Loucy (cell line): Measurements from ENCODE around the gene CD101.

Experiments
- H2AFZ ChIP-seq: fragments of 200-600 bp; sonication (generic); 2 replicates; pipeline ENCODE4 v1.6.0; 2016; ENCODE audit warnings: antibody characterized with exemption, mild to moderate bottlenecking, low read length, moderate library complexity
- H3F3A ChIP-seq: fragments of 200-600 bp; 2 replicates; pipeline ENCODE4 v1.6.0; 2016; ENCODE audit warnings: antibody characterized with exemption, low read depth, mild to moderate bottlenecking
- H3K27me3 ChIP-seq: fragments of 200-600 bp; sonication (generic); 2 replicates; pipeline ENCODE4 v1.6.1; 2014; ENCODE audit warnings: low read length, mild to moderate bottlenecking; ENCODE audit not compliant: insufficient read depth, poor library complexity, severe bottlenecking
- H3K36me3 ChIP-seq: fragments of 200-600 bp; sonication (generic); 2 replicates; pipeline ENCODE4 v1.6.1; 2016; ENCODE audit warnings: low read length; ENCODE audit not compliant: insufficient read depth
- H3K4me1 ChIP-seq: fragments of 200-600 bp; sonication (generic); 2 replicates; pipeline ENCODE4 v1.5.1; 2014; ENCODE audit warnings: low read length, mild to moderate bottlenecking; ENCODE audit not compliant: insufficient read depth, poor library complexity, severe bottlenecking
- H3K4me2 ChIP-seq: fragments of 200-600 bp; sonication (generic); 2 replicates; pipeline ENCODE4 v1.6.0; 2014; ENCODE audit warnings: antibody characterized with exemption, low read length, low read depth, mild to moderate bottlenecking; ENCODE audit not compliant: poor library complexity, severe bottlenecking
- H3K4me3 ChIP-seq: fragments of 200-600 bp; sonication (generic); 2 replicates; pipeline ENCODE4 v1.5.1; 2014; ENCODE audit warnings: low read length, mild to moderate bottlenecking, mixed read lengths; ENCODE audit not compliant: poor library complexity, severe bottlenecking
- H3K79me2 ChIP-seq: fragments of 200-600 bp; sonication (generic); 2 replicates; pipeline ENCODE4 v1.6.1; 2014; ENCODE audit warnings: low read length; ENCODE audit not compliant: insufficient read depth
- H3K9ac ChIP-seq: fragments of 200-600 bp; sonication (generic); 2 replicates; pipeline ENCODE4 v1.6.0; 2014; ENCODE audit warnings: mild to moderate bottlenecking, low read depth, low read length, moderate library complexity; ENCODE audit not compliant: poor library complexity, severe bottlenecking
- H3K9me2 ChIP-seq: fragments of 200-600 bp; sonication (generic); replicated peaks from 2 replicates; pipeline ENCODE4 v1.6.1; 2016; ENCODE audit warnings: low read depth, low read length, mixed read lengths
- H3K9me3 ChIP-seq: fragments of 200-600 bp; sonication (generic); 2 replicates; pipeline ENCODE4 v1.6.1; 2014; ENCODE audit warnings: mild to moderate bottlenecking, antibody characterized with exemption, low read length, low read depth; ENCODE audit not compliant: insufficient read depth
- H4K20me1 ChIP-seq: fragments of 200-600 bp; sonication (generic); 2 replicates; pipeline ENCODE4 v1.6.0; 2014; ENCODE audit warnings: antibody characterized with exemption, low read length, mild to moderate bottlenecking; ENCODE audit not compliant: insufficient read depth, poor library complexity, severe bottlenecking
- CTCF ChIP-seq: fragments of 200-600 bp; sonication (generic); conservative IDR thresholded peaks from 2 replicates; pipeline ENCODE4 v1.5.1; 2014; ENCODE audit warnings: mild to moderate bottlenecking, antibody characterized with exemption, low read length
- EZH2phosphoT487 ChIP-seq: fragments of 200-600 bp; IDR thresholded peaks from 2 replicates; pipeline ENCODE4 v1.6.1; 2018; ENCODE audit warnings: antibody characterized with exemption, mild to moderate bottlenecking, moderate library complexity, borderline replicate concordance

The CD101 gene

GRCh38 chr1:117076648-117077047 lies 75.1 kb downstream of the CD101 start:
- H3K36me3 ChIP-seq: peaks cover 82% of the 10 kb centered on the region
- H3K9me2 ChIP-seq: no peaks in the 10 kb centered on the region
- H2AFZ ChIP-seq: no peak overlapping the region
- H4K20me1 ChIP-seq: no peaks in the 10 kb centered on the region
- peaks cover 13% of the 10 kb centered on the region for H3K79me2 ChIP-seq
- no peaks in the 10 kb centered on the region for H3K9me3 ChIP-seq
- no peaks in the 10 kb centered on the region for H3F3A ChIP-seq
- no peak overlapping the region for H3K9ac ChIP-seq
- no peaks in the 10 kb centered on the region for H3K4me1 ChIP-seq
- no peaks in the 10 kb centered on the region for H3K27me3 ChIP-seq
- no peak for TF ChIP-seq EZH2phosphoT487
- no peak for TF ChIP-seq CTCF
- no peak overlapping the region for H3K4me2 ChIP-seq
- H3K4me3 ChIP-seq: no peak overlapping the region

- Histone ChIP-seq H3K79me2 (peaks cover 7% of the 10 kb centered on the region; the same call in 1 of the 2 replicates), H3K36me3 (peaks cover 88% of the 10 kb centered on the region), H3K9me2 (no peaks in the 10 kb centered on the region), H3K4me3 (no peak overlapping the region), H4K20me1 (no peaks in the 10 kb centered on the region), H3K4me1 (no peaks in the 10 kb centered on the region), H3K9ac (no peak overlapping the region), H3F3A (no peaks in the 10 kb centered on the region), H3K9me3 (no peaks in the 10 kb centered on the region), H2AFZ (no peak overlapping the region), H3K27me3 (no peaks in the 10 kb centered on the region), H3K4me2 (no peak overlapping the region)
- TF ChIP-seq CTCF (no peak), EZH2phosphoT487 (no peak)
Measured at GRCh38 chr1:117077267-117077666, 75.7 kb downstream of the CD101 start.

- TF ChIP-seq CTCF: no peak
- no peak for TF ChIP-seq EZH2phosphoT487
- Histone ChIP-seq H3F3A (no peaks in the 10 kb centered on the region), H3K79me2 (no peaks in the 10 kb centered on the region), H3K4me1 (no peaks in the 10 kb centered on the region), H4K20me1 (no peaks in the 10 kb centered on the region), H3K4me3 (no peak overlapping the region), H3K9me2 (no peaks in the 10 kb centered on the region), H3K4me2 (no peak overlapping the region), H3K9me3 (no peaks in the 10 kb centered on the region), H3K9ac (no peak overlapping the region), H3K36me3 (peaks cover 98% of the 10 kb centered on the region; the same call in 1 of the 2 replicates), H2AFZ (no peak overlapping the region), H3K27me3 (no peaks in the 10 kb centered on the region)
Measured at GRCh38 chr1:117079737-117080136, 78.2 kb downstream of the CD101 start.
